ENCODE results near the gene RGS3. TPM values are rescaled to one million over a fixed set of nuclear protein-coding genes. Genes with fewer than 3 reads are reported as not detected.

The RGS3 gene
- total RNA-seq, 1 donor from 2014 or later = 15.0 TPM

GRCh38 chr9:113542741-113543140 lies 79.2 kb downstream of the RGS3 start:
- no peak for ATAC-seq (ENCODE audit: low read depth)
- TF ChIP-seq, protein P1, sequence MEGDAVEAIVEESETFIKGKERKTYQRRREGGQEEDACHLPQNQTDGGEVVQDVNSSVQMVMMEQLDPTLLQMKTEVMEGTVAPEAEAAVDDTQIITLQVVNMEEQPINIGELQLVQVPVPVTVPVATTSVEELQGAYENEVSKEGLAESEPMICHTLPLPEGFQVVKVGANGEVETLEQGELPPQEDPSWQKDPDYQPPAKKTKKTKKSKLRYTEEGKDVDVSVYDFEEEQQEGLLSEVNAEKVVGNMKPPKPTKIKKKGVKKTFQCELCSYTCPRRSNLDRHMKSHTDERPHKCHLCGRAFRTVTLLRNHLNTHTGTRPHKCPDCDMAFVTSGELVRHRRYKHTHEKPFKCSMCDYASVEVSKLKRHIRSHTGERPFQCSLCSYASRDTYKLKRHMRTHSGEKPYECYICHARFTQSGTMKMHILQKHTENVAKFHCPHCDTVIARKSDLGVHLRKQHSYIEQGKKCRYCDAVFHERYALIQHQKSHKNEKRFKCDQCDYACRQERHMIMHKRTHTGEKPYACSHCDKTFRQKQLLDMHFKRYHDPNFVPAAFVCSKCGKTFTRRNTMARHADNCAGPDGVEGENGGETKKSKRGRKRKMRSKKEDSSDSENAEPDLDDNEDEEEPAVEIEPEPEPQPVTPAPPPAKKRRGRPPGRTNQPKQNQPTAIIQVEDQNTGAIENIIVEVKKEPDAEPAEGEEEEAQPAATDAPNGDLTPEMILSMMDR (IDR thresholded peaks at IDR 0.05) = no peak
- H3K27me3 Mint-ChIP-seq = no peaks in the 10 kb centered on the region
- intact Hi-C loops (cut with micrococcal nuclease) = no loop called here
- ChIA-PET POLR2A (no interaction called here), CTCF (no interaction called here)
- no peak overlapping the region for H3K4me3 Mint-ChIP-seq
- H3K4me1 Mint-ChIP-seq = no peaks in the 10 kb centered on the region
- H3K27ac Mint-ChIP-seq = no peak overlapping the region
- no peak for DNase-seq
- no peaks in the 10 kb centered on the region for H3K36me3 Mint-ChIP-seq (ENCODE audit: low read depth)
- no peaks in the 10 kb centered on the region for H3K9me3 Mint-ChIP-seq

GRCh38 chr9:113543296-113543981 lies 79.9 kb downstream of the RGS3 start:
- H3K9me3 Mint-ChIP-seq = no peaks in the 10 kb centered on the region
- TF ChIP-seq, protein P1 (IDR thresholded peaks at IDR 0.05) = no peak
- ChIA-PET CTCF (no interaction called here), POLR2A (no interaction called here)
- H3K4me1 Mint-ChIP-seq = peaks cover 3% of the 10 kb centered on the region
- intact Hi-C loops (cut with micrococcal nuclease) = no loop called here
- ATAC-seq (ENCODE audit: low read depth) (no peak), DNase-seq (no peak)
- no peak overlapping the region for H3K4me3 Mint-ChIP-seq
- H3K27me3 Mint-ChIP-seq = no peaks in the 10 kb centered on the region
- no peak overlapping the region for H3K27ac Mint-ChIP-seq
- H3K36me3 Mint-ChIP-seq (ENCODE audit: low read depth) = no peaks in the 10 kb centered on the region

DNA sequence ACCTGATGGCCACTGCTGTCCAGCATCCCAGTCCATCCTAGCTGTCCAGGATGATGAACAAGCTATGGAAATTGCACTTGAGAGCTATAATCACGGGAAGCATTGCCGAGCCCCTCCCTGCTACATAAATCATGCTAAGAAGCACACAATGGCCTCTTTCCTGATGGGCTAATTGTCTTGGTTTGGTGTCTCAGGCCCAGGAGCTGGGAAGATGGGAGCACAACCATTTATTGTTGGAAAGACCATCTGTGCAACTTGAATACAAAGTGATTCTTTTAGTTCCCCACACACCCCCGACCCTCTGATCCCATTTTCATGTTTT lies 80.4 kb downstream of the RGS3 start:
- intact Hi-C loops (cut with micrococcal nuclease) = no loop called here
- DNase-seq = no peak
- no peaks in the 10 kb centered on the region for H3K36me3 Mint-ChIP-seq (ENCODE audit: low read depth)
- ChIA-PET CTCF (no interaction called here), POLR2A (no interaction called here)
- H3K9me3 Mint-ChIP-seq = no peaks in the 10 kb centered on the region
- no peak for ATAC-seq (ENCODE audit: low read depth)
- H3K27ac Mint-ChIP-seq = no peak overlapping the region
- H3K27me3 Mint-ChIP-seq = no peaks in the 10 kb centered on the region
- TF ChIP-seq, protein P1 (IDR thresholded peaks at IDR 0.05) = no peak
- peaks cover 3% of the 10 kb centered on the region for H3K4me1 Mint-ChIP-seq
- H3K4me3 Mint-ChIP-seq = no peak overlapping the region

DNA sequence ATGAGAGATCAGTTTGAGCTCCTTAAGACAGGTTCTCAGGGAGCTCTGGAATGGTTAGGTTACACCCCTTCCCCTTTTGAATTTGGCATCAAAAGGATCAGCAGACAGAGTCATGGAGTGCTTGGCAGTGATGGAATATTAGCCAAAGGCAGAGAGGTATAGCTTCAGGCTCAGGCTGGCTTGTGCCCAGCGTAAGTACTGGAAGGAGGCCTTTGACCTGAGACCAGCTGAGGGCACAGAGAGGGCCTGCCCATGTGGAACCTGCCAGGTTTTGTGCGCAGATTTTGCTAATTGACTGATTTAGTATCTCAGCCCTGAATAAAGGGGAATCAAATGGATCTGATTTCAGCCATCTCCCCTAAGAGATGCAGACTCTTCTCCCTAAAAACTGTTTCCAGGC lies 81.5 kb downstream of the RGS3 start:
- H3K4me1 Mint-ChIP-seq = peaks cover 3% of the 10 kb centered on the region
- TF ChIP-seq, protein P1 (IDR thresholded peaks at IDR 0.05) = no peak
- ATAC-seq (ENCODE audit: low read depth) = no peak
- H3K36me3 Mint-ChIP-seq (ENCODE audit: low read depth) = no peaks in the 10 kb centered on the region
- no peaks in the 10 kb centered on the region for H3K9me3 Mint-ChIP-seq
- H3K27ac Mint-ChIP-seq = no peak overlapping the region
- CTCF ChIA-PET = no interaction called here
- intact Hi-C loops (cut with micrococcal nuclease) = no loop called here
- POLR2A ChIA-PET = no interaction called here
- DNase-seq = no peak
- H3K27me3 Mint-ChIP-seq = no peaks in the 10 kb centered on the region
- H3K4me3 Mint-ChIP-seq = no peak overlapping the region

DNA sequence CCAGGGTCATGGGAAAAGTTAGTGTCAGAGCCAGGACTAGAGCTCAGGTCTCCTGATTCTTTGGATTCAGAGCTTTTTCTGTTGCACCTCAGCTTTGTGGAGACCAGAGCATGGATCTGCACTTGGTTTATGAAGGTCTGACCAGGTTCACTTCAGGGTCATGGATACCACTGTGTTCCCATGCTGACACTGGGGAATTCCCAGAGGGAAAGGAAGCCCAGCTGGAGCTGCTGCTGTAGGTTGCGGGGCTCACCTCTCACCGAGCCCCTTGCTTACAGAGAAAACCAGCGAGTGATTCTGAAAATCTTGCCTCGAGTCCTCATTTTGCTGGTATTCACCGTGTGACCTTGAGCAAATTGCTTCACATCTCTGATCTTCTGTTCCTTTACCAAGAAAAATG lies 83.0 kb downstream of the RGS3 start:
- ChIA-PET CTCF (no interaction called here), POLR2A (no interaction called here)
- no peak overlapping the region for H3K4me3 Mint-ChIP-seq
- TF ChIP-seq, protein P1 (IDR thresholded peaks at IDR 0.05) = no peak
- no peaks in the 10 kb centered on the region for H3K36me3 Mint-ChIP-seq (ENCODE audit: low read depth)
- no peaks in the 10 kb centered on the region for H3K27me3 Mint-ChIP-seq
- ATAC-seq (ENCODE audit: low read depth) = no peak
- intact Hi-C loops (cut with micrococcal nuclease) = no loop called here
- H3K4me1 Mint-ChIP-seq = peaks cover 3% of the 10 kb centered on the region
- DNase-seq = no peak
- H3K27ac Mint-ChIP-seq = no peak overlapping the region
- no peaks in the 10 kb centered on the region for H3K9me3 Mint-ChIP-seq

All from activated B cell treated with CpG ODN at 0.5 μM for 24 hours (primary cell).